AG10803 (cell line): ENCODE data around the gene C4BPA.
A peak's percentile ranks its signal among the peaks of the same experiment; 100 is the strongest.

Experiments used
- DNase-seq: peaks from one replicate; pipeline ENCODE4 v3.0.0; 2010; ENCODE audit warnings: low read depth
- H3K4me3 ChIP-seq: 2 replicates; pipeline ENCODE4 v1.5.1; 2011; ENCODE audit warnings: mild to moderate bottlenecking, low read length, control low read depth
- CTCF ChIP-seq: conservative IDR thresholded peaks from 2 replicates; pipeline ENCODE4 v1.5.1; 2011; ENCODE audit warnings: mild to moderate bottlenecking, low read length, control low read depth, inconsistent platforms

The C4BPA gene

GRCh38 chr1:207109004-207109403 is 5.0 kb downstream of the C4BPA start:
- TF ChIP-seq CTCF, result no peak
- DNase-seq, result peak; percentile 2
- H3K4me3 ChIP-seq, result no peak overlapping the region

- no peak for DNase-seq
- no peak for TF ChIP-seq CTCF
- no peak overlapping the region for H3K4me3 ChIP-seq
Measured at GRCh38 chr1:207112616-207113296, 8.7 kb downstream of the C4BPA start.

GRCh38 chr1:207115269-207115668 is 11.2 kb downstream of the C4BPA start:
- peak; percentile 6 for DNase-seq
- no peak overlapping the region for H3K4me3 ChIP-seq
- TF ChIP-seq CTCF, result no peak

- H3K4me3 ChIP-seq, result no peak overlapping the region
- TF ChIP-seq CTCF, result no peak
- DNase-seq, result no peak
Measured at GRCh38 chr1:207124389-207124788, 20.4 kb downstream of the C4BPA start.

- no peak overlapping the region for H3K4me3 ChIP-seq
- no peak for DNase-seq
- TF ChIP-seq CTCF, result no peak
Measured at GRCh38 chr1:207128336-207128921, 24.4 kb downstream of the C4BPA start.

GRCh38 chr1:207129053-207129452 is 25.0 kb downstream of the C4BPA start:
- TF ChIP-seq CTCF, result no peak
- H3K4me3 ChIP-seq, result no peak overlapping the region
- no peak for DNase-seq
